SKM-1 (cell line): ENCODE results near the gene ATXN2.
"Not testable (repeated sequence)": the region's sequence is repeated elsewhere in the genome, so short reads cannot be mapped to it uniquely, and the experiment has no call there.

Source experiments
- DNase-seq: peaks from one replicate; lab custom pipeline; 2025; ENCODE audit not compliant: unreplicated experiment; lab: John Stamatoyannopoulos, UW

Gene ATXN2

GRCh38 chr12:111405149-111405858, 193.8 kb downstream of the ATXN2 start:
- peak; percentile 46 for DNase-seq

GRCh38 chr12:111404362-111405148, 194.6 kb downstream of the ATXN2 start:
- no peak for DNase-seq

GRCh38 chr12:111402490-111402824, 196.7 kb downstream of the ATXN2 start:
- not testable (repeated sequence) for DNase-seq
